ENCODE data around the gene TNNC1.

The TNNC1 gene

GRCh38 chr3:52455283-52456168 is 1.7 kb upstream of the TNNC1 start, which contains the start of gene NISCH:
NISCH (plus strand) TSS chr3:52455604; CDS start chr3:52455642, 38 bp downstream.
- Histone ChIP-seq H3K4me3 (ENCODE audit: low read depth in 1 of 2, low read length in 2 of 2) (peak within 1 kb of the TSS; percentile 74 to 86), H3K27me3 (ENCODE audit: low read depth, low read length) (no peaks in the 10 kb centered on the region), H3K27ac (ENCODE audit: low read length) (peak within 1 kb of the TSS; percentile 84), H3K9me3 (ENCODE audit: control insufficient read depth in 1 of 2, low read length in 2 of 2) (no peaks in the 10 kb centered on the region), H3K4me1 (ENCODE audit: control insufficient read depth in 1 of 2, insufficient read depth in 2 of 2, low read length in 2 of 2) (peaks cover 0 to 19% of the 10 kb centered on the region in 2 donors), H3K36me3 (ENCODE audit: control insufficient read depth in 1 of 2, insufficient read depth in 2 of 2, low read length in 2 of 2) (peaks cover 20 to 23% of the 10 kb centered on the region in 2 donors)

DNA sequence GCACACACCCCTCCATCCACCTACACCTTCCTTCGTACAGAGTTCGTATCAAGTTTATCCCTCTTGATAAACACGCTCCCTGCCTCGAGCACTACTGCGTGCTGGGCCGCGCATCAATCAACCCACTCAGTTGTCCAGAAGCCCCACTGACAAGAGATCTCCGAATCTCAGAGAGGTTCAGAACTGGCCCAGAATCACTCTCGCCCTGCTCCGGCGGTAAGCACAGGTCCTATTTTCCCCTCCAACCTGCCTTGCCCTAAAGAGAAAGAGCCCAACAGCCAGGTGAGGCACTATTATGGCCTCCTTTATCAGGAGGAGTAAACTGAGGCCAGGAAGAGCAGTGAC is 1.1 kb upstream of the TNNC1 start:
- H3K27ac ChIP-seq (ENCODE audit: low read length), result peak overlapping the region; percentile 84
- H3K36me3 ChIP-seq (ENCODE audit: control insufficient read depth in 1 of 2, insufficient read depth in 2 of 2, low read length in 2 of 2), result peaks cover 17 to 19% of the 10 kb centered on the region in 2 donors
- peak overlapping the region; percentile 74 to 86 for H3K4me3 ChIP-seq (ENCODE audit: low read depth in 1 of 2, low read length in 2 of 2)
- no peaks in the 10 kb centered on the region for H3K27me3 ChIP-seq (ENCODE audit: low read depth, low read length)
- H3K4me1 ChIP-seq (ENCODE audit: control insufficient read depth in 1 of 2, insufficient read depth in 2 of 2, low read length in 2 of 2), result peaks cover 0 to 19% of the 10 kb centered on the region in 2 donors
- no peaks in the 10 kb centered on the region for H3K9me3 ChIP-seq (ENCODE audit: control insufficient read depth in 1 of 2, low read length in 2 of 2)

DNA sequence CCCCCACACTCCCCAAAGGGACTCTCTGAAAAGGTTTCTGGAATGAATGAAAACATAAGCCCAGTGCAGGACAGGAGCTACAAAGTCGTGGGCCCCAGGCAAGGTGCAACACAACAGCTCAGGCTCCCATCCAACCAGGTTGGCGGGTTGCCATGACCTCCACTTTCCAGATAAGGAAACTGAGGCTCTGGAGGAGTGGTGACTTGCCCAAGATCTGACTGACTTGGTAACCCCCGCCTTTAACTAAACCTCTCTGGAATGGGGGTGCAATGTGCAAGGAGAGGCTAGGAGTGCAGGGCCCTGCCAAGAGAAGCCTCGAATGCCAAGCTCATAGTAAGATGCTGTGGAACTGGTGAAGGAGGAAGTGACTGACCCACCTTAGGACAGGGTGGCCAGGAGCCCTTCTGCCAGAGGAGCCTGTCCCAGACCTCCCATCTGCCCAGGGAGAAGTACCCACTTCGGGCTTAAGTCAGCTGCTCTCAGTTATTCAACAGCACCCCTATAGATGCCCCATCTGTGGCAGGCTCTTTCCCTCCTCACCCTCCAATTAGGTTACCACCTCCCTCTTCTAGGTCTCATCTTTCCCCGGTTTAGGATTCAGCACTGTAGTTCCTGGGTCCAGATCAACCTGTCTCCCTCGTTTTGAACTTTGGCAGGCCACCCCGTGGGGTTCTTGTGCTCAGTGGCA is 553 bp upstream of the TNNC1 start:
- Histone ChIP-seq H3K27me3 (ENCODE audit: low read depth, low read length) (no peaks in the 10 kb centered on the region), H3K4me1 (ENCODE audit: control insufficient read depth in 1 of 2, insufficient read depth in 2 of 2, low read length in 2 of 2) (peaks cover 0 to 19% of the 10 kb centered on the region in 2 donors), H3K36me3 (ENCODE audit: control insufficient read depth in 1 of 2, insufficient read depth in 2 of 2, low read length in 2 of 2) (peaks cover 12 to 19% of the 10 kb centered on the region in 2 donors), H3K4me3 (ENCODE audit: low read depth in 1 of 2, low read length in 2 of 2) (peak overlapping the region; percentile 74 to 86), H3K27ac (ENCODE audit: low read length) (peak overlapping the region; percentile 84), H3K9me3 (ENCODE audit: control insufficient read depth in 1 of 2, low read length in 2 of 2) (no peaks in the 10 kb centered on the region)

DNA sequence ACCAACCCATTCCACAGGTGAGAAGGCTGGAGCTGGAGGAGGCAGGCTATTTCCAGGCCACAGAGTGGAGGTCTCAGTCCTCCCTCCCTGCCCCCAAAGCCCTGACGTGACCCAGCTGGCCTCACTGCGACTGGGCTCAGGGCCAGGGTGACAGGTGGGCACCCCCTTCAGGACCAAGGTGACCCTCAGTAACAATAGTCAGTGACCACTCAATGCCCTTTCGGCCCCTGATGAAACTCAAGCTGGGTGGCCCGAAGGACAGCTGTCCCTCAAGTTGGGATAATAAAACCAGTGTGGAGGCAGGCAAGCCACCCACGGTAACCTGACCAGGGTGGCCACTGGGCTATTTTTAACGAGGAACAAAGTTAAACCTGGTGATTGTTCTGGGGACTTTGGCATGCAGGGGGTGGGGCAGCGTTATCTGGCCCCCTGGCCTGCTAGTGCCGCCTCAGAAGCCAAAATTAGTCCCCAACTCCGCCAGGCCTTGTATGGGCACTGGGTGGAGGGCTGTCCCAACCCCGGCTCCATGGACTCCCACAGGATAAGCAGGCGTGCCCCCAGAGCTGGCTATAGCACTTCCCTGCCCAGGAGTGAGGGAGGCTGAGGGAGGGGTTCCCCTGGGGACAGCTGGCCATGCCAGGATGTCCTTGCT is 1.1 kb downstream of the TNNC1 start:
- H3K36me3 ChIP-seq (ENCODE audit: control insufficient read depth in 1 of 2, insufficient read depth in 2 of 2, low read length in 2 of 2), result peaks cover 0 to 3% of the 10 kb centered on the region in 2 donors
- H3K4me1 ChIP-seq (ENCODE audit: control insufficient read depth in 1 of 2, insufficient read depth in 2 of 2, low read length in 2 of 2), result peaks cover 0 to 19% of the 10 kb centered on the region in 2 donors
- H3K9me3 ChIP-seq (ENCODE audit: control insufficient read depth in 1 of 2, low read length in 2 of 2), result no peaks in the 10 kb centered on the region
- H3K27me3 ChIP-seq (ENCODE audit: low read depth, low read length), result no peaks in the 10 kb centered on the region
- no peak overlapping the region for H3K4me3 ChIP-seq (ENCODE audit: low read depth in 1 of 2, low read length in 2 of 2)
- no peak overlapping the region for H3K27ac ChIP-seq (ENCODE audit: low read length)

- Histone ChIP-seq H3K9me3 (ENCODE audit: control insufficient read depth in 1 of 2, low read length in 2 of 2) (no peaks in the 10 kb centered on the region), H3K36me3 (ENCODE audit: control insufficient read depth in 1 of 2, insufficient read depth in 2 of 2, low read length in 2 of 2) (no peaks in the 10 kb centered on the region), H3K4me1 (ENCODE audit: control insufficient read depth in 1 of 2, insufficient read depth in 2 of 2, low read length in 2 of 2) (peaks cover 0 to 19% of the 10 kb centered on the region in 2 donors), H3K4me3 (ENCODE audit: low read depth in 1 of 2, low read length in 2 of 2) (no peak overlapping the region), H3K27ac (ENCODE audit: low read length) (no peak overlapping the region), H3K27me3 (ENCODE audit: low read depth, low read length) (no peaks in the 10 kb centered on the region)
These were observed 1.7 kb downstream of the TNNC1 start for GRCh38 chr3:52452126-52452525.

GRCh38 chr3:52451237-52452083 is 2.4 kb downstream of the TNNC1 start:
- Histone ChIP-seq H3K4me3 (ENCODE audit: low read depth in 1 of 2, low read length in 2 of 2) (no peak overlapping the region), H3K4me1 (ENCODE audit: control insufficient read depth in 1 of 2, insufficient read depth in 2 of 2, low read length in 2 of 2) (peaks cover 0 to 18% of the 10 kb centered on the region in 2 donors), H3K9me3 (ENCODE audit: control insufficient read depth in 1 of 2, low read length in 2 of 2) (no peaks in the 10 kb centered on the region), H3K27me3 (ENCODE audit: low read depth, low read length) (no peaks in the 10 kb centered on the region), H3K27ac (ENCODE audit: low read length) (no peak overlapping the region), H3K36me3 (ENCODE audit: control insufficient read depth in 1 of 2, insufficient read depth in 2 of 2, low read length in 2 of 2) (no peaks in the 10 kb centered on the region)

- H3K27me3 ChIP-seq (ENCODE audit: low read depth, low read length), result no peaks in the 10 kb centered on the region
- H3K36me3 ChIP-seq (ENCODE audit: control insufficient read depth in 1 of 2, insufficient read depth in 2 of 2, low read length in 2 of 2), result no peaks in the 10 kb centered on the region
- H3K9me3 ChIP-seq (ENCODE audit: control insufficient read depth in 1 of 2, low read length in 2 of 2), result no peaks in the 10 kb centered on the region
- peaks cover 0 to 17% of the 10 kb centered on the region in 2 donors for H3K4me1 ChIP-seq (ENCODE audit: control insufficient read depth in 1 of 2, insufficient read depth in 2 of 2, low read length in 2 of 2)
- no peak overlapping the region for H3K27ac ChIP-seq (ENCODE audit: low read length)
- no peak overlapping the region for H3K4me3 ChIP-seq (ENCODE audit: low read depth in 1 of 2, low read length in 2 of 2)
These were observed 3.2 kb downstream of the TNNC1 start for GRCh38 chr3:52450489-52451236.

- no peaks in the 10 kb centered on the region for H3K9me3 ChIP-seq (ENCODE audit: control insufficient read depth in 1 of 2, low read length in 2 of 2)
- no peaks in the 10 kb centered on the region for H3K27me3 ChIP-seq (ENCODE audit: low read depth, low read length)
- H3K36me3 ChIP-seq (ENCODE audit: control insufficient read depth in 1 of 2, insufficient read depth in 2 of 2, low read length in 2 of 2), result no peaks in the 10 kb centered on the region
- H3K4me3 ChIP-seq (ENCODE audit: low read depth in 1 of 2, low read length in 2 of 2), result no peak overlapping the region
- H3K27ac ChIP-seq (ENCODE audit: low read length), result no peak overlapping the region
- peaks cover 0 to 13% of the 10 kb centered on the region in 2 donors for H3K4me1 ChIP-seq (ENCODE audit: control insufficient read depth in 1 of 2, insufficient read depth in 2 of 2, low read length in 2 of 2)
These were observed 6.1 kb downstream of the TNNC1 start for GRCh38 chr3:52447512-52448355.

DNA sequence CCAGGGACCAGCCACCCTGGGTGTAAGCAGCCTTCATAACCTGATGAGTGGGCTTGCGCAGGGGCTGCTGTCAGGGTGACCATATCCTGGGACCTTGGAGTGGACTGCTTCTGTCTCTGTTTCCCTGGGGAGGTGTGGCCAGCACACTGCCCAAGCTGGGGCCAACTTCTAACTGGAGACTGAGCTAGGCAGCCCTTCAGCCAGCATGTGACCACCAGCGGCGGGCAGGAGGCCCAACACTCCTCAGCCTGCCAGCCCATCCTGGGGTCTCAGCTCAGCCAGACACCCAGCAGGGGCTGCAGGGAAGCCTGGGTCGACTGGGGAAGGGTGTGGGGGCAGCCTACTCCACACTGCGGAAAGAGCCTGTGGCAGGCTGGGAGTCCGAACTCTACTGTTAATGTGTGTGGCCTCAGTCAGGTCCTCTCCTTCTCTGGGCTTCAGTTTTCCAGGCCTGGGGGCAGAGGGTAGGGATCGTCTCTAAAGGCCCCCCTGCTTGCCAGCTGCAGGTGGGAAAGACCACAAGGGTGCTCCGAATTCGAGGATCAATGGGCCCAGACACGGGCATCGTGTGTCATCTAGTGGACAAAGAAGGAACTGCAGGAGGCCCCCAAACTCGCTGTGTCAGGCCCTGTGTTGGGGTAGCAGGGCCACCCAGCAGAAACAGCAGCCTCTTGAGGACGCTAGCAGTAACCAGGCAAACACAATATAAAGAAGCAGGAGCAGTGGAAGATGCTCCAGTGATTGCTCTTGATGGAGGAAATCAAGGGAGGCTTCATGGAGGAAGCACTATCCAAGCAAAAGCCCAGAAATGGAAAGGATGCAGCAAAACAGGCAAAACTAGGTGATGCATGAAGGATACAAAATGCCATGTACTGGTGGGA is 7.0 kb downstream of the TNNC1 start:
- peaks cover 0 to 13% of the 10 kb centered on the region in 2 donors for H3K4me1 ChIP-seq (ENCODE audit: control insufficient read depth in 1 of 2, insufficient read depth in 2 of 2, low read length in 2 of 2)
- H3K27me3 ChIP-seq (ENCODE audit: low read depth, low read length), result no peaks in the 10 kb centered on the region
- H3K36me3 ChIP-seq (ENCODE audit: control insufficient read depth in 1 of 2, insufficient read depth in 2 of 2, low read length in 2 of 2), result no peaks in the 10 kb centered on the region
- no peak overlapping the region for H3K4me3 ChIP-seq (ENCODE audit: low read depth in 1 of 2, low read length in 2 of 2)
- no peaks in the 10 kb centered on the region for H3K9me3 ChIP-seq (ENCODE audit: control insufficient read depth in 1 of 2, low read length in 2 of 2)
- no peak overlapping the region for H3K27ac ChIP-seq (ENCODE audit: low read length)
